ENCODE results near the gene SERTAD2.

The SERTAD2 gene

DNA sequence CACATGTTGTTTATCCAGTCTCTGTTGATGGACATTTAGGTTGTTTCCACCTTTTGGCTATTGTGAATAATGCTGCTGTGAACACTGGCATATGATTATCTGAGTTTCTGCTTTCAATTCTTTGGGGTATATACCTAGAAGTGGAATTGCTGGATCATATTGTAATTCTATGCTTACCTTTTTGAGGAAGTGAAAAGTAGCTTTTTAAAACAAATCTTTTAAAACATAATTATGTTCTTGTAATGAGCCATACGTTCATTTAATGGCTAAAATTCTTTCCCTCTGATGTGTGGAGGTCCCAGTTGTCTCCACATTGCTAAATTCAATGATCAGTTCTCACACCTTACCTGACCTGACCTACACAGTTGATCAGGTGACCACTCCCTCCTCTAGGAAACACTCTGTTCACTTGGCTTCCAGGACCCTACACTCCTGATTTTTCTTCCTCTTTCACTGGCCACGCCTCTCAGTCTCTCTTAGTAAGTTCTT is 27.8 kb upstream of the SERTAD2 start:
- no peak overlapping the region for H3K27ac ChIP-seq
- TF ChIP-seq, protein P1, sequence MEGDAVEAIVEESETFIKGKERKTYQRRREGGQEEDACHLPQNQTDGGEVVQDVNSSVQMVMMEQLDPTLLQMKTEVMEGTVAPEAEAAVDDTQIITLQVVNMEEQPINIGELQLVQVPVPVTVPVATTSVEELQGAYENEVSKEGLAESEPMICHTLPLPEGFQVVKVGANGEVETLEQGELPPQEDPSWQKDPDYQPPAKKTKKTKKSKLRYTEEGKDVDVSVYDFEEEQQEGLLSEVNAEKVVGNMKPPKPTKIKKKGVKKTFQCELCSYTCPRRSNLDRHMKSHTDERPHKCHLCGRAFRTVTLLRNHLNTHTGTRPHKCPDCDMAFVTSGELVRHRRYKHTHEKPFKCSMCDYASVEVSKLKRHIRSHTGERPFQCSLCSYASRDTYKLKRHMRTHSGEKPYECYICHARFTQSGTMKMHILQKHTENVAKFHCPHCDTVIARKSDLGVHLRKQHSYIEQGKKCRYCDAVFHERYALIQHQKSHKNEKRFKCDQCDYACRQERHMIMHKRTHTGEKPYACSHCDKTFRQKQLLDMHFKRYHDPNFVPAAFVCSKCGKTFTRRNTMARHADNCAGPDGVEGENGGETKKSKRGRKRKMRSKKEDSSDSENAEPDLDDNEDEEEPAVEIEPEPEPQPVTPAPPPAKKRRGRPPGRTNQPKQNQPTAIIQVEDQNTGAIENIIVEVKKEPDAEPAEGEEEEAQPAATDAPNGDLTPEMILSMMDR (conservative IDR thresholded peaks at IDR 0.05), result no peak
- TF ChIP-seq ZFX (IDR thresholded peaks at IDR 0.05), result no peak

- no peak for TF ChIP-seq ZFX (IDR thresholded peaks at IDR 0.05)
- TF ChIP-seq, protein P1 (conservative IDR thresholded peaks at IDR 0.05), result no peak
- H3K27ac ChIP-seq, result no peak overlapping the region
These were observed 26.1 kb upstream of the SERTAD2 start for GRCh38 chr2:64679673-64680425.

DNA sequence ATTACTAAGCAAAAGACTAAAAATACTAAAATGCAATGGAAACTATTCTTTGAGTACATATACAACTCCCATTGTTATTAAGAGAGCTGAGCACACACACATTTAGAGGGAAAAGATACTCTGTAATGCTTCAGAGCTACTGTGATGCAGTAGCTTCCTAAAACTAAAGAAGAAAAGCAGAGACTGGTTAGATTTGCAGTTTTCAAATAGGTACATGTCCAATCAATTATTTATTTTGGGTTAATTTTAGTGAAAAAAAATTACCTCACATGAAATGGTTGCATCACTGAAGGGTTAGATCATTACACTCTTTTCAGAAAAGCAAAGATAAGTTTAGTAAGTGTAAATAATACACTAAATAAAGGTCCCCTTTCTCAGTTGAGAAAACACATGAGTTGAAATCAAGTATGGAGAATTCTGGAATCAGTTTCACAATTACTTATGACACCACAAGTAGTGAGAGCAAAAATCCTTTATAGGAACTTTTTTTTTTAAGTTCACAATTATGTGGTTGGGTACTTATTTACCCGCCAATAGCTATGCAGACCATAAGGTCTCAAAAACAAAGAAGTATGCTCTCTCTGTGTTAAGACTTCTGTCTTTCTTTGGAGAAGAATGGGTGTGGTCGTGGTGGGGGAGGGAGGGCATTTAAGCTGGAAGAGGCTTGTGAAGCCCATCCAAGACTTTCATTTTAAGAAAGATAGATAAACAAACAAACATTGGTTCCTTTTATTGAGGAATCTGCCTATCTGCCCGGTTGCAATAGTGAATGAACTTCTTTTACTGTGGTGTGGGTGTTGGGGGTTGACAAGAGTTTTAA is 25.3 kb upstream of the SERTAD2 start:
- TF ChIP-seq, protein P1 (conservative IDR thresholded peaks at IDR 0.05), result no peak
- no peak for TF ChIP-seq ZFX (IDR thresholded peaks at IDR 0.05)
- no peak overlapping the region for H3K27ac ChIP-seq

- no peak for TF ChIP-seq ZFX (IDR thresholded peaks at IDR 0.05)
- TF ChIP-seq, protein P1 (conservative IDR thresholded peaks at IDR 0.05), result no peak
- no peak overlapping the region for H3K27ac ChIP-seq
These were observed 23.8 kb upstream of the SERTAD2 start for GRCh38 chr2:64677530-64677929.

DNA sequence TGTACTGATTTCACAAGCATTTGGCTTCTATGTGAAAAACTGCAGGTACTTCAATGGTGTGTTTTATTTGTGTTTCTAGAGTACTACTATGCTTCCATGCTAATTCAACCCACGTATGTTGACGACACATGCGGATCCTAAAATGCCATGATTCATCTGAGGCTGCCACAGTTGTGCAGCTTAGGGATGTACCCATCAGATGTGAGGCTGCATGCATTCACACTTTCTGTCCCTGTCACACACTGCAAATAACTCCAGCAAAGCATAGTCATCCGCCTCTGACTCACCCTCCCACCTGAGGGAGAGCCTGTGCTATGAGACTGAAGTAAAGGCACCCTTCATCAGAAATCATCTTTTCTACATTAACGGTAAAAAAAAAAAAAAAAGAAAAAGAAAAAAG is 22.1 kb upstream of the SERTAD2 start:
- no peak overlapping the region for H3K27ac ChIP-seq
- TF ChIP-seq, protein P1 (conservative IDR thresholded peaks at IDR 0.05), result no peak
- no peak for TF ChIP-seq ZFX (IDR thresholded peaks at IDR 0.05)

DNA sequence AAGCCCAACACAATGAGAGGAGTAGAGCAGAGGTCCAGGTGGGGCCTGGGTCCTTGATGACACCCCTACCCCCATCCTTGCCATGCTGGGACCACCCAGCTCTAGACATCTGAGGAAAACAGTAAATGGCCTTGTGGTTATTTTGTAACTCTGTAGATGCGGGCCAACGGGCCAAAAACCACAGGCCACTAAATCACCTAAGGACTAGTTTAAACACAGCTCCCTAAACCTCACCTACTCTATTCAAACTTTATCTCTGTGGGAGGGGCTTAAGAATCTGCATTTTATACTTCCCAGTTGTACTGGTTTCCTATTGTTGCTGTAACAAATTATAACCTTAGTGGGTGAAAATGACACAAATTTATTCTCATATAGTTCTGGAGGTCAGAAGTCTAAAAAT is 19.0 kb upstream of the SERTAD2 start:
- no peak for TF ChIP-seq ZFX (IDR thresholded peaks at IDR 0.05)
- TF ChIP-seq, protein P1 (conservative IDR thresholded peaks at IDR 0.05), result no peak
- no peak overlapping the region for H3K27ac ChIP-seq

- no peak overlapping the region for H3K27ac ChIP-seq
- no peak for TF ChIP-seq ZFX (IDR thresholded peaks at IDR 0.05)
- TF ChIP-seq, protein P1 (conservative IDR thresholded peaks at IDR 0.05), result no peak
These were observed 16.3 kb upstream of the SERTAD2 start for GRCh38 chr2:64670047-64670446.

Data from C4-2B (cell line).